GM18507 (cell line): ENCODE results near the gene UBA3.
A peak's percentile ranks its signal among the peaks of the same experiment; 100 is the strongest.

Experiments used
- DNase-seq: peaks from one replicate; pipeline ENCODE4 v3.0.0; 2011; ENCODE audit warnings: low read depth; ENCODE audit not compliant: insufficient read length; ENCODE audit errors: extremely low spot score
- FAIRE-seq: peaks from 2 replicates; lab custom pipeline; 2011; peaks lifted over from hg19 to GRCh38; lab: Jason Lieb, UNC

The UBA3 gene

DNA sequence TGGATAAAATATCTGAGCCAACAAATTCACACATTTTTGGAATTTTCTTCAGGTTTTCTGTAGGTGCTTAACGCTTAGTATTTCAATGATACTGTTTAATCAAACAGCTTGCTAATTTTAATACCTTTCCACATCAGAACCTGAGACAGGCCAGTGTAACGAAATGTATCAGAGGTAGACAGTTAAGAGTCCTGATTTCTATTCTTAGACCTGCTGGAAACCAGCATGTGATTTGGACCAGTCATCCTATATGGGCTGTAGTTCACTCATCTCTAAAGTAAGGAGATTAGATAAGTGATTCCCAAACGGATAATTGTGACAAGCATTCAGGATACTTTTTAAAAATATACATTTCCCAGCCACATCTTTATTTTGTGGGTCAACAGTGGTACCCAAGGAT, 23.0 kb upstream of the UBA3 start:
- FAIRE-seq, result no peak
- no peak for DNase-seq

DNA sequence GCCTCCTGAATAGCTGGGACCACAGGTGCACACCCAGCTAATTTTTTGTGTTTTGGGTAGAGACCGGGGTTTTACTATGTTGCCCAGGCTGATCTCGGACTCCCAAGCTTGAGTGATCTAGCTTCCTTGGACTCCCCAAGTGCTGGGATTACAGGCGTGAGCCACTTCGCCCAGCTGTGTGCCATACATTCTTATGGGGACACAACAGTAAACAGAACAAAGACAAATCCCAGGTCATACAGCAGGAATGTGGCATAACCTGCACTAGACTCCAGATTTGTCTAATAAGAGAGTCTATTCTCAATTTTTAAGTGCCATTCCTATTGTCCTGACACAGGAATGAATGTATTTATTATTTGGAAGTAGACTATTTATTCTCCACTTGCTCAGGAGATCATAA, 22.2 kb upstream of the UBA3 start:
- DNase-seq (no peak), FAIRE-seq (no peak)

DNA sequence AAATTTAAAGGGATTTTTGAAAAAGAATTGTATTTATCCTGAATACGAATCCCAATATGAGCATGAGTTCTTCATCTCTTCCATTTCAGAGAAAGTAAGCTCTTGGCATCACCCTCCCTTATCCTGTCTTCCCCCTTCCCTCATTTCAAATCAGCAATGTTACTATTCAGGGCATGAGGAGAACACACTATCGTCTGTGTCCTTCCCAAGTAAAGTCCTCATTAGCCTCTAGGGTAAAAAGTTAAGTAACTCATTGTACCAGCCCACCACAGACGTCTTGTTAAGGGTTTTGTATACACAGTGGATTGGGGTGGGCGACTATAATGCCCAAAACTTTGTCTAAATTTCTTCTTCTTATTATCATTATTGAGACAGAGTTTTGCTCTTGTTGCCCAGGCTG, 19.4 kb upstream of the UBA3 start:
- no peak for FAIRE-seq
- no peak for DNase-seq

DNA sequence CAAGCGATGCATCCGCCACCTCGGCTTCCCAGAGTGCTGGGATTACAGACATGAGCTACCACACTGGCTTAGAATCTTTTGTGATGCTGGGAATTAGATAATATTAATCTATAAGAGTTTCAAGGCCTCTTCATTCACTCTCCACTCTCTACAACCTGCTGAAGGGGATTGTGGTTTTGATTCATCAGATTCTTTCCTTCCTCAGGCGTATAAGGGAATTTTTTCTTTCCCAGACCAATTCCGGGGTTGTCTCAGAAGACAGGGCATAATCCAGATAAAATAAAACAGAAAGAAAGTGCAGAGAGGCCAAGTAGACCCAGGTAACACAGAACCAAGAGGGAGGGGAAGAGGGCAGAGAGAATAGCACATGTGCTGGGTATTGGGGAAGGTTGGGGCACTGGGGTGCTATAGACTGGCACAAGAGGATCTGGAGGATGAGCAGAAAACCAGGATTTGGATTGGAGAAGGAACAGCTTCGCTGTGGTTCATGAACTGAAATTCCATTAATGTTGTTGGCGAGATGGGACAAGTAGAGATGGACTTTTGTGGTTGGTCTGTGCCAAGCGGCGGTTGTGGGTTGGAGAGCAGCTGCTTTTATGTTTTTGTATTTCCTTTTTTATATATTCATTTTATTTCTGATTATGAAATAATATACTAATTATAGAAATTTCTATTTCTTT, 17.4 kb upstream of the UBA3 start:
- FAIRE-seq (no peak), DNase-seq (no peak)

DNA sequence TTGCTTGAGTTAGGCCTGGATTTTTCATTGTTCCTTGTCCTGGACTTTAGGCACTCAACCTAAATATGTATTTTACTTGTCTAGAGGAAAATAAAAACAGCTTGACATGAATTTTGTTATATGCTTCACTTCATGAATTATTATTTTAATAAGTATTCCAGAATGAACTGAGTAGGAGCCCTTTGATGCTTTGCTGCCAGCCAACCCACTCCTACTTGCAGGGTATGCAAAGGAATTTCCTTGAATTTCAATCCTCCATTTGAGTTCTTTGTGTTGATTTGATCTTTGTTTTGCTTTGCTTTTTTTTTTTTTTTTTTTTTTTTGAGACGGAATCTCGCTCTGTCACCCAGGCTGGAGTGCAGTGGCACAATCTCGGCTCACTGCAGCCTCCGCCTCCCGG, 16.1 kb upstream of the UBA3 start:
- FAIRE-seq, result no peak
- no peak for DNase-seq

DNA sequence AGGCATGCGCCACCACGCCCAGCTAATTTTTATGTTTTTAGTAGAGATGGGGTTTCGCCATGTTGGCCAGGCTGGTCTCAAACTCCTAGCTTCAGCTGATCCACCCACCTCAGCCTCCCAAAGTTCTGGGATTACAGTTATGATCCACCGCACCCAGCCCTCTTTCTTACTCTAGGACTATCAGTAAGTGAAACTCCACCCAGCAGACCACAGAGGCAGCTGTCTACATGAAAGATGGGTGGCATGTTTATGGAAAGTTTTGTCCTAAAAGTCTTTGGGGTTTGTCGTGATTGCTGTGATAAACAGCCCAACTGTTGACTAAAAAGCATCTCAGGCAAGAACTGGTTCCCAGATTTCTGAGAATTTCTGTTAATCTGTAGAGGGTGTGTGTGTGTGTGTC, 15.5 kb upstream of the UBA3 start:
- no peak for DNase-seq
- FAIRE-seq, result no peak

DNA sequence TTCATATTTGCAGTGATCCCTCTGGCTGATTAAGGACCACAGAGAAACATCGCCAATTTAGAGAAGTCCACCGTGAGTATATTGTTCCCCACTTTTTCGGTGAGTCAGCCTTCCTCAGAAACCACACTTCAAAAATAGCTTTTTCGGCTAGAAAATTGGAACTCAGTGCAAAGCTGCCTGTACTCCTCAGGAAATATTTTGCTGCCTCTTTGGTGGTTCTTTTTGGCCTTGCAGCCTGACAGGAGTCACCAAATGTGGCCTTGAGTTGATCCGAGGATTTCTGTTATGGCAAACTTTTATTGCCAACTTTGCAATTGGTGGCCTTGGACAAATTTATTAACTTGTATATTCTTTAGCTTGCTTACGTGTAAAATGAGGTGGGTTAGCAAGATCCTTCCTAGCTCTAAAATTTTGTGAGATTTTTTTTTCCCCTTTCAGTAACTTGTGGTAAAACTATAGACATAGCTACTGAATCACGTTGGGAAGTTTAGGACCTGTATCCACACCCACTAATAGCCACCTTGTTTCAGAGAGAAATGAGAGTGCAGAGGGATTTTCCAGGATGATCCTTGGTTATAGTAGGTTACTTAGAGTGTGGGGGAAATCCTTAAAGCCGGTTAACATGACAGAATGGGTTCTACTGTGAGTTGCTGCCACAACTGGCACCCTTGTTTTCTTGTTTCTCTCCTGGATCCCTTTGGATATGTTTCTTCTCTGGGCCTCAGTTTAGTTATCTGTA, 14.5 kb upstream of the UBA3 start:
- FAIRE-seq (peak; percentile 54), DNase-seq (no peak)

DNA sequence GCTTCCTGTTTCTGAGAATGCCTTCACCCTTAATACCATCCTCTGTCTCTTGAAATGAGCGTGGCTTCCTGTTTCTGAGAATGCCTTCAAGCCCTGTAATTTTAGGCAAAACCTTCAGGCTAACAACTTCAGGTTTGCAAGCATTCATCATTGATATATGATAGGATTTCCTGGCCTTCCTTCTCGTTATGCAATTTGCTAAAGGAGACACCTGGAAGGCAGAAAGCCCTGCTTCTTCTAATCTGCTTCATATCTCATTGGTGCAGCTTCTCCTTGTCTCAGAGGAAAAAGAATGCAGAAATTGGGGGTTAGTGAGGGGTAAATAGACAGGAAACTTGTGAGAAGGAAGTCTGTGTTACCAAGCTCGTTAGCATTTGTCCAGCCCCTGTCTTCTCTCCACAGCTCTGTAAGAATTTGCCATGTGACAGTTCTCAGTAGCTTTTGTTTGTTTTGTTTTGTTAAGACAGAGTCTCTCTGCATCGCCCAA, 11.9 kb upstream of the UBA3 start:
- DNase-seq, result no peak
- FAIRE-seq, result peak; percentile 92

DNA sequence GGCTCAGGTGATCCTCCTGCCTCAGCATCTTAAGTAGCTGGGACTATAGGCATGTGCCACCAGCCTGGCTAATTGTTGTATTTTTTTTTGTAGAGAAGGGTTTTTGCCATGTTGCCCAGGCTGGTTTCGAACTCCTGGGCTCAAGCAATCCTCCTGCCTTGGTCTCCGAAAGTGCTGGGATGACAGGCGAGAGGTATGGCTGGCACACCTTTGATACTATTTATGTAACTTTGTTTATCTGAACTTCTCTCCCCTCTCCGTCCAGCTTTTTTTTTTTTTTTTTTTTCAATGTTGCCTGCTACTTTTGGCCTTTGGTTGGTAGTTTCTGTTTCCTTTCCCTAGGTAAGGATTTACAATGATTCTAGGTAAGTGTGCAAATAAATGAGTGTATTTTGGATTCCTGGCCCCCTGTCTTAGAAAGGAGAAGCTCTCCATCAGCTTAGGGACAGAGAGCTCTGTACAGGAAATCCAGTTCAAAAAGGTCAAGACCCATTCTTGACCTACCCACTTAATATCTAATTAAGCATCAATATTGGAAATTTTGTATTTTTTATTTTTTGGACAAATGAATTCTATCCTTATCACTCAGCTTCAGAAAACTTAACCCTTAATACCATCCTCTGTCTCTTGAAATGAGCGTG, 11.3 kb upstream of the UBA3 start:
- DNase-seq (no peak), FAIRE-seq (no peak)

DNA sequence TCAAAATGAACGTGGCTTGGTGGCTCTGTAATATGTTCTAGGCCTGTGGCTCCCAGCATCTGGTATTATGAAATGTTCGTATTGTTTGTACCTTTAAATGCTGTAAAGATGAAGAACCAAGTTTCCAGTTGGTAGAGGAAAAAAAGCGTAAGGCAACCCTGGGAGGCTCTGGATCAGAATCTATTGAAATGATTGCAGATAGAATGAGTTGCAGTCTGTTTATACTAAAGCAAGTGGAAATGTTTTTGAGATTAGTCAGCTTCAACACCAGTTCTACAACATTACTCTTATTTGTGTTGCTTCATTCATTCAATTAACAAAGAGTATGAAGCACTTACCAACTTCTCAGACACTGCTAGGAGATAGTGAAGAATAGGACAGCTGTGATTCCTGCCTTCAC, 9.9 kb upstream of the UBA3 start:
- peak; percentile 18 for FAIRE-seq

DNA sequence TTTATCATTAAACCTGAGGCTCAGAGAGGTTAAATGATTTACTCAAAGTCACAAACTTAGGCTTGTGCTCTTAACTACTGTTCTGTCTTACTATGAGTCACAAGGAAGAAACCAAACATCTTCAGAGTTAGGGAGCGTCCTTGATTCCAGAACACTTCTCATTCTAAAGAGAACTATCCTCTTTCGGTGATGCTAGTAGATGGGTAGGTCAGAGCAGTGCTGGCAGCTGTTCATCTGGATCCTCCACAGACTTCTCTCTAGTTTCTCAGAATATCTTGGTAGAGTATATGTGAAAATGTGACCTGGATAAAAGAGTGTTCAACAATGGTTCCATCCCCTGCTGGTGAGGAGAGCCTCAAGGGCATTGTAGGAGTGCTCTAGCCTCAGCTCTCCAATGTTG, 7.9 kb upstream of the UBA3 start:
- no peak for DNase-seq
- peak; percentile 88 for FAIRE-seq

More for the DNA sequence above, 9.9 kb upstream of the UBA3 start:
- no peak for DNase-seq

DNA sequence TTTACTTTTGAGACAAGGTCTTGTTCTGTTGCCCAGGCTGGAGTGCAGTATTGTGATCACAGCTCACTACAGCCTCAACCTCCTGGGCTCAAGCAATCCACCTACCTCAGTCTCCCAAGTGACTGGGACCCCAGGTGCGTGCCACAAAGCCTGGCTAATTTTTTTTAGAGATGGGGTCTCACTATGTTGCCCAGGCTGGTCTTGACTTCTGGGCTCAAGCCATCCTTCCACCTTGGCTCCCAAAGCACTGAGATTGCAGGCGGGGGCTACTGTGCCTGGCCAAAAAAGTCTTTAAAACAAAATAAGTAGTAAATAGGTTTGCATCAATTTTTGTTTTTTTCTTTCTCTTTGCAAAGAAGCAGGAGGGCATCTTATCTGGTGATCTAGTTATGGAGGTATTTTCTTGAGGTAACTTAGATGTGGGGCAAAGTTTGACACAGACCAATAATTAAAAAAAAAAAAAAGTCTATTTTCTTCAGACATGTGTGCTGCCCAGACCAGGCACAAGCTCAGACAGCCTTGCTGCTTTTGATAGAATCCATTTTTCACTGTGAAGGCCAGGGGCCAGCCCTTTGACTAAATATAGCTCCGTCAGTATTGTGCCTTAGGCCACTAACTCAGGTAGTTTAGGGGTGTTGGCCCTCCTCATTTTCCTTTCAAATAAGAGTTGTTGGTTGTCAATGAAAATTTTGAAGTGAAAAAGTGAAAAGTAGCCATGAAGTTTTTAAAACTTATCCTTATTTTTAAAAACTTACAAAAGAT, 7.0 kb upstream of the UBA3 start:
- DNase-seq, result no peak

DNA sequence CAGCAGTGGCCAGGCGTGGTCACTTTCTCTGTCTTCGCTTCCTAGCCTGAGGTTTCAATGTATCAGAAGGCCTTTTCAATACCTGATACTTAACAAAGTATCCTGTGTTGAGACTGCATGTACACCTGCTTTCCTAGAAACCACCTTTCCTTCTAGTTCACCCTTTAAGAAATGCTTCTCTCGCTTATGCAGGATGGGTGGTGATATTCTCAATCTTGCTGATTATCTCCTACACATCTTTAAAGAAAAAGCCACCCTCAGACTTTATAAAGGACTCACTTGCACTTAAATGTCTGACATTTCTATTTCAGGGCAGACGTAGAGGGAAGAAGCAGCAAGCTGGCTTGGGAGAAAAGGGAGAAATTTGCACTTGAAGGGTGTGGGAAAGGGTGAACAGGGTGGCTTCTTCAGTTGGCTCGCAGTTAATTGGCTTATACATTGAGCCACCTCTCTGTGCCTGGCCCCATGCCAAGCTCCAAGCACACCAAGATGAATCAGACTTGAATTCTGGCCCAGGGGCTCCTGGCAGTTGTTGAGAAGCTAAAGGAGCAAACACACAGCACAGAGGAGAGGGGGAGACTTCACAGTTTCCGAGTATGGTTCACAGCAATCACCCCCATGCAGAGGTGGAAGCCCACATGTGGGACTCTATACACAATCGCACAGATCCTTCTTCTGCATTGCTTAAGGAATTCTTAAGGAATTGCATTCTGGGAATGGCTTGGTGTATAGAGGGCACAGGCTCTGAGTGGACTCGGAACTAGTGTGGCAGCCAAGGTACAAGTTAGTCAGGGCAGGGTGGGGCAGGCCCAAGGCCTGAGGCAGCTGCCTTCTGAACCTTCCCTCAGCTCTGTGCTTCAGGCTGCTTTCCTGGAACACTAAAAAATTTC, 5.9 kb upstream of the UBA3 start:
- DNase-seq (no peak), FAIRE-seq (peak; percentile 70)

More for the DNA sequence above, 7.0 kb upstream of the UBA3 start:
- FAIRE-seq, result peak; percentile 31

DNA sequence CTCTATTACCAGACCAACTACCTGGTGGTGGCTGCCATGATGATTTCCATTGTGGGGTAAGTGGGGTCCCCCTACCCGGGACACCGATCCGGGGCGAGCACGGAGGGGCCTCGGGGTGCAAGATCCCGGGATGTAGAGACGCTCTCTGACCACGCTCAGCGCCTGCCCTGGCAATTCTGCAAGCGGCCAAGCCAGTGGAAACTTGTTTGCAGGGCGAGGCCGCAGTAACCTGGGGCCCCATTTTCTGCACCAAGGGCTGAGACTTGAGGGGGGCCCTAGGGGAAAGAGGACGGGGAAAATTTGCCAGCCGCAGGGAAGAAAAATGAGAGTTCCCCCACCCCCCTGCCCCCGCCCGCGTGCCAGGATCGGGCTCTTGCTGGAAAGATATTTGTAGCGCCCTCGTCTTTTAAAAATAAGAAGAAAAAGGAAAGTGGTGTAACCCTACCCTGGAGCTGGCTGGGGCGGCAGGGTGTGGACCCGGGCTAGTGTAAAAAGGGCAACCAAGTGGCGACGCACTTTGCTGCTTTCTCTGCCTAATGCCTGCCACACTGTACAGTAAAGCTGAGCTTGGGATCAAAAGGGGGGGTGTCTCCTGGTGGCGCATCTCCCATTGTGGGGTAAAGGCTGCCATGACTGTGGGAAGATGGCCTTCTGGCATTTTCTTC, 5.1 kb upstream of the UBA3 start:
- peak; percentile 68 for FAIRE-seq

DNA sequence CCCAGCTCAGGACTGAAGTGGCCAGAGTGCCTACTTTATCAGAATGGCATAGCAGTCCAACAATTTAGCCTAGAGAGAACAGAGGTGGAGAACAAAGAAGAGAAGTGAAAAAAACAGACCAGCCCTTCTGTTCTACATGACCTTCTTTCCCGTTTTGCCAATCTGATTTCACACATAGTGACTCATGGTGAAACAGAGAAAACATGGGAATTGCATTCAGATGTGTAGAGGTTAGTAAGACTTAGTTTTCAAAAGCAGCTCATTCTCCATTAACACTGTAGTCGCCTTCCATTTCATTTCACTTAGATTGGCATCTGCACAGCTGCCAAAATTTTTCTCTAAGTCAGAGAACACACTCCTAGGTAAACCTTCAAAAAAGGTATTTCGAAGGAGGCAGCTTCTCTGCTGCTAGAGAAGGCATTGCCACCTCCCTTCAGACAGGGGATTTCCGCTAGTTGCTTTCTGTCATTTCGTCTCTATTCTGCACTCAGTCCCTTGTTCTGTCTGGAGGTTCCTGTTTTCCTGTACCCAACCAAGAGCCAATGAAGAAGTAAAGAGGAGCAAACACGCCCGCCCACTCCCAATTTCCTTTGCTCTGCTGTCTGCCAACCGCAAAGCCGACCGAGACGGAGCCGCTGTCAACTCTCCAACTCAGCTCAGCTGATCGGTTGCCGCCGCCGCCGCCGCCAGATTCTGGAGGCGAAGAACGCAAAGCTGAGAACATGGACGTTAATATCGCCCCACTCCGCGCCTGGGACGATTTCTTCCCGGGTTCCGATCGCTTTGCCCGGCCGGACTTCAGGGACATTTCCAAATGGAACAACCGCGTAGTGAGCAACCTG, 4.4 kb upstream of the UBA3 start, which contains the start of gene ARL6IP5:
Gene ARL6IP5 (plus strand): TSS at position 612 of the 842 bp plus-strand sequence. CDS start 111 bp downstream, at position 723.
- FAIRE-seq (peak; percentile 98), DNase-seq (peak; percentile 47)

More for the DNA sequence above, 5.1 kb upstream of the UBA3 start:
- no peak for DNase-seq

DNA sequence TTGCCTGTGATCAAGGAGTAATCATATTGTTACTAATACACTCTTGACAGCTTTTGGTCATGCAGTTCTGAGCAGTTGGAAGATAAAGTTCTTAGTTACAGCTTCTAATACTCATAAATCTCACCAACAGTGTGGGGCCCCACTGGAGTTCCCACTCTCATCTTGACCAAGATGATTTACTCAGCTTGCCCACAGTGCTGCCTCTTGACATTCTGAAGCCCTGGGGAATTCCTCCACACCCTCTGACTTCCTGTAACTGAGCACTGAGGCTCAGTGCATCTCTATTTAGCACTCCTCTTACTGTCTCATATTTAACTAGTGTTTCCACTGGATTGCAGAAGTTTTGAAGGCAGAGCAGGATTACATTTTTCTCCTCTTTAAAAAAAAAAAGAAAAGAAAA, 2.6 kb upstream of the UBA3 start:
- DNase-seq, result no peak
- FAIRE-seq, result peak; percentile 95

DNA sequence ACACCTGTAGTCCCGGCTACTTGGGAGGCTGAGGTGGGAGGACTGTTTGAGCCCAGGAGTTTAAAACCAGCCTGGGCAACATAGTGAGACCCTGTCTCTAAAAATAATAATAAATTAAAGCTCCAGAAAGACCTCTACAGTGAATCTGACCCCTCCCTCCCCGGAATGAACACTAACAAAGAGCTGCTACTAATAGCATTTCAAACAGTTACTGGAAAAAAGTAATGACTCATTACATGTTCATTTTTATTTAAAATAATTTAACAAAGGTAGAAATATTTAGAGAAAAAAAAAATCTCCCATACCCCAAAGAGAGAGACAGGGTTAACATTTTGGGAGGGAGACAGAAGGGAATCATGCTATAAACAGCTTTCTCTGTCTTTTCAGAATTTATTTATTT, 2.2 kb upstream of the UBA3 start:
- FAIRE-seq (no peak), DNase-seq (no peak)
